ENCODE measurements around the gene DNAH10. TPM values are rescaled to one million over a fixed set of nuclear protein-coding genes. Genes with fewer than 3 reads are reported as not detected.

Gene DNAH10
- total RNA-seq, 2 experiments from 2014 or later = 0.12 to 0.17 TPM

GRCh38 chr12:123856681-123857080, 94.6 kb downstream of the DNAH10 start:
- Mint-ChIP-seq H3K36me3 (ENCODE audit: low read depth) (no peaks in the 10 kb centered on the region), H3K4me1 (no peaks in the 10 kb centered on the region), H3K4me3 (no peak overlapping the region), H3K27ac (no peak overlapping the region), H3K9me3 (no peaks in the 10 kb centered on the region), H3K27me3 (peaks cover 6% of the 10 kb centered on the region)
- no peak for DNase-seq
- ChIA-PET POLR2A (no interaction called here), CTCF (no interaction called here)

GRCh38 chr12:123858176-123858575, 96.1 kb downstream of the DNAH10 start:
- no peak overlapping the region for H3K4me3 Mint-ChIP-seq
- H3K36me3 Mint-ChIP-seq (ENCODE audit: low read depth) = no peaks in the 10 kb centered on the region
- no peaks in the 10 kb centered on the region for H3K4me1 Mint-ChIP-seq
- CTCF ChIA-PET = no interaction called here
- H3K27me3 Mint-ChIP-seq = peaks cover 6% of the 10 kb centered on the region
- H3K9me3 Mint-ChIP-seq = no peaks in the 10 kb centered on the region
- DNase-seq = no peak
- POLR2A ChIA-PET = no interaction called here
- no peak overlapping the region for H3K27ac Mint-ChIP-seq

- Mint-ChIP-seq H3K4me1 (no peaks in the 10 kb centered on the region), H3K27me3 (peaks cover 2% of the 10 kb centered on the region), H3K9me3 (no peaks in the 10 kb centered on the region), H3K36me3 (ENCODE audit: low read depth) (no peaks in the 10 kb centered on the region), H3K4me3 (no peak overlapping the region), H3K27ac (no peak overlapping the region)
- DNase-seq = no peak
- POLR2A ChIA-PET = no interaction called here
- CTCF ChIA-PET = no interaction called here
These were observed 96.9 kb downstream of the DNAH10 start for GRCh38 chr12:123859035-123859434.

- Mint-ChIP-seq H3K27ac (no peak overlapping the region), H3K36me3 (ENCODE audit: low read depth) (no peaks in the 10 kb centered on the region), H3K4me3 (no peak overlapping the region), H3K4me1 (no peaks in the 10 kb centered on the region), H3K9me3 (no peaks in the 10 kb centered on the region), H3K27me3 (no peaks in the 10 kb centered on the region)
- POLR2A ChIA-PET = interaction anchor here (0.6 kb wide), 1 partner anchor 258 kb away, joined by 3 read pairs; no protein-coding TSS in a partner anchor
- CTCF ChIA-PET = no interaction called here
- no peak for DNase-seq
These were observed 98.3 kb downstream of the DNAH10 start for GRCh38 chr12:123860377-123860776.

GRCh38 chr12:123861392-123861791, 99.3 kb downstream of the DNAH10 start:
- Mint-ChIP-seq H3K36me3 (ENCODE audit: low read depth) (no peaks in the 10 kb centered on the region), H3K4me3 (no peak overlapping the region)
- POLR2A ChIA-PET = no interaction called here

GRCh38 chr12:123867141-123867540, 105.0 kb downstream of the DNAH10 start:
- Mint-ChIP-seq H3K4me3 (no peak overlapping the region), H3K9me3 (no peaks in the 10 kb centered on the region), H3K36me3 (ENCODE audit: low read depth) (no peaks in the 10 kb centered on the region), H3K27ac (no peak overlapping the region), H3K27me3 (peaks cover 6% of the 10 kb centered on the region), H3K4me1 (no peaks in the 10 kb centered on the region)
- CTCF ChIA-PET = interaction anchor here (1.2 kb wide), 1 partner anchor 10 kb away, joined by 3 read pairs; no protein-coding TSS in a partner anchor
- no peak for DNase-seq
- POLR2A ChIA-PET = no interaction called here

More at GRCh38 chr12:123861392-123861791, 99.3 kb downstream of the DNAH10 start:
- no peaks in the 10 kb centered on the region for H3K4me1 Mint-ChIP-seq
- no peaks in the 10 kb centered on the region for H3K27me3 Mint-ChIP-seq
- H3K27ac Mint-ChIP-seq = no peak overlapping the region
- DNase-seq = no peak
- CTCF ChIA-PET = no interaction called here
- no peaks in the 10 kb centered on the region for H3K9me3 Mint-ChIP-seq

GRCh38 chr12:123868791-123869190, 106.7 kb downstream of the DNAH10 start:
- Mint-ChIP-seq H3K27ac (no peak overlapping the region), H3K36me3 (ENCODE audit: low read depth) (no peaks in the 10 kb centered on the region), H3K4me3 (no peak overlapping the region), H3K9me3 (no peaks in the 10 kb centered on the region), H3K27me3 (peaks cover 6% of the 10 kb centered on the region), H3K4me1 (no peaks in the 10 kb centered on the region)
- POLR2A ChIA-PET = no interaction called here
- CTCF ChIA-PET = no interaction called here
- no peak for DNase-seq

- POLR2A ChIA-PET = no interaction called here
- no peaks in the 10 kb centered on the region for H3K36me3 Mint-ChIP-seq (ENCODE audit: low read depth)
- peaks cover 6% of the 10 kb centered on the region for H3K27me3 Mint-ChIP-seq
- H3K27ac Mint-ChIP-seq = no peak overlapping the region
- H3K4me1 Mint-ChIP-seq = no peaks in the 10 kb centered on the region
- CTCF ChIA-PET = no interaction called here
- no peak overlapping the region for H3K4me3 Mint-ChIP-seq
- DNase-seq = no peak
- no peaks in the 10 kb centered on the region for H3K9me3 Mint-ChIP-seq
These were observed 111.7 kb downstream of the DNAH10 start for GRCh38 chr12:123873793-123874192.

- CTCF ChIA-PET = interaction anchor here (1.4 kb wide), 1 partner anchor 10 kb away, joined by 3 read pairs; no protein-coding TSS in a partner anchor
- no peak for DNase-seq
- POLR2A ChIA-PET = no interaction called here
- Mint-ChIP-seq H3K4me1 (no peaks in the 10 kb centered on the region), H3K27me3 (peaks cover 6% of the 10 kb centered on the region), H3K36me3 (ENCODE audit: low read depth) (no peaks in the 10 kb centered on the region), H3K9me3 (no peaks in the 10 kb centered on the region), H3K27ac (no peak overlapping the region), H3K4me3 (no peak overlapping the region)
These were observed 115.9 kb downstream of the DNAH10 start for GRCh38 chr12:123877968-123878367.

- no peaks in the 10 kb centered on the region for H3K36me3 Mint-ChIP-seq (ENCODE audit: low read depth)
- no peaks in the 10 kb centered on the region for H3K4me1 Mint-ChIP-seq
- H3K27ac Mint-ChIP-seq = no peak overlapping the region
- H3K4me3 Mint-ChIP-seq = no peak overlapping the region
- DNase-seq = no peak
- CTCF ChIA-PET = no interaction called here
- POLR2A ChIA-PET = no interaction called here
- peaks cover 8% of the 10 kb centered on the region for H3K27me3 Mint-ChIP-seq
- no peaks in the 10 kb centered on the region for H3K9me3 Mint-ChIP-seq
These were observed 117.0 kb downstream of the DNAH10 start for GRCh38 chr12:123879101-123879500.

GRCh38 chr12:123879691-123880090, 117.6 kb downstream of the DNAH10 start:
- ChIA-PET POLR2A (no interaction called here), CTCF (no interaction called here)
- H3K4me1 Mint-ChIP-seq = no peaks in the 10 kb centered on the region
- H3K4me3 Mint-ChIP-seq = no peak overlapping the region
- DNase-seq = no peak
- H3K27ac Mint-ChIP-seq = no peak overlapping the region
- no peaks in the 10 kb centered on the region for H3K9me3 Mint-ChIP-seq
- no peaks in the 10 kb centered on the region for H3K36me3 Mint-ChIP-seq (ENCODE audit: low read depth)
- H3K27me3 Mint-ChIP-seq = peaks cover 6% of the 10 kb centered on the region

GRCh38 chr12:123882161-123882705, 120.1 kb downstream of the DNAH10 start:
- no peaks in the 10 kb centered on the region for H3K4me1 Mint-ChIP-seq
- ChIA-PET CTCF (no interaction called here), POLR2A (no interaction called here)
- H3K36me3 Mint-ChIP-seq (ENCODE audit: low read depth) = no peaks in the 10 kb centered on the region
- no peak for DNase-seq
- no peak overlapping the region for H3K27ac Mint-ChIP-seq
- no peaks in the 10 kb centered on the region for H3K9me3 Mint-ChIP-seq
- H3K4me3 Mint-ChIP-seq = no peak overlapping the region
- H3K27me3 Mint-ChIP-seq = peaks cover 9% of the 10 kb centered on the region

- DNase-seq = no peak
- ChIA-PET CTCF (no interaction called here), POLR2A (no interaction called here)
- Mint-ChIP-seq H3K27ac (no peak overlapping the region), H3K4me3 (no peak overlapping the region), H3K9me3 (no peaks in the 10 kb centered on the region), H3K27me3 (peaks cover 9% of the 10 kb centered on the region), H3K4me1 (peaks cover 1% of the 10 kb centered on the region), H3K36me3 (ENCODE audit: low read depth) (no peaks in the 10 kb centered on the region)
These were observed 124.2 kb downstream of the DNAH10 start for GRCh38 chr12:123886258-123886657.

GRCh38 chr12:123886931-123887582, 125.0 kb downstream of the DNAH10 start:
- ChIA-PET POLR2A (no interaction called here), CTCF (no interaction called here)
- H3K4me3 Mint-ChIP-seq = no peak overlapping the region

More at GRCh38 chr12:123886931-123887582, 125.0 kb downstream of the DNAH10 start:
- no peaks in the 10 kb centered on the region for H3K9me3 Mint-ChIP-seq
- peaks cover 9% of the 10 kb centered on the region for H3K27me3 Mint-ChIP-seq
- peaks cover 1% of the 10 kb centered on the region for H3K4me1 Mint-ChIP-seq
- H3K36me3 Mint-ChIP-seq (ENCODE audit: low read depth) = no peaks in the 10 kb centered on the region
- H3K27ac Mint-ChIP-seq = no peak overlapping the region
- DNase-seq = no peak

All from activated CD4-positive, alpha-beta T cell treated with anti-CD3 and anti-CD28 coated beads, Interleukin-2, amount 10 ng/mL, durations not matched to agents 7 days and 5 days (primary cell).